DND-41 (cell line): ENCODE measurements around the gene ASIC4.

Experiments
- EZH2 ChIP-seq: IDR thresholded peaks from 3 replicates; pipeline ENCODE4 v1.6.1; 2012; ENCODE audit warnings: borderline replicate concordance, low read depth, mild to moderate bottlenecking, moderate library complexity, low read length, inconsistent platforms; ENCODE audit not compliant: severe bottlenecking
- TF ChIP-seq, protein P1 (sequence below): IDR thresholded peaks from 2 replicates; pipeline ENCODE4 v1.5.1; 2012; ENCODE audit warnings: borderline replicate concordance, low read length, moderate library complexity, mild to moderate bottlenecking; ENCODE audit not compliant: poor library complexity, severe bottlenecking; ENCODE audit errors: extremely low read depth

DNA sequence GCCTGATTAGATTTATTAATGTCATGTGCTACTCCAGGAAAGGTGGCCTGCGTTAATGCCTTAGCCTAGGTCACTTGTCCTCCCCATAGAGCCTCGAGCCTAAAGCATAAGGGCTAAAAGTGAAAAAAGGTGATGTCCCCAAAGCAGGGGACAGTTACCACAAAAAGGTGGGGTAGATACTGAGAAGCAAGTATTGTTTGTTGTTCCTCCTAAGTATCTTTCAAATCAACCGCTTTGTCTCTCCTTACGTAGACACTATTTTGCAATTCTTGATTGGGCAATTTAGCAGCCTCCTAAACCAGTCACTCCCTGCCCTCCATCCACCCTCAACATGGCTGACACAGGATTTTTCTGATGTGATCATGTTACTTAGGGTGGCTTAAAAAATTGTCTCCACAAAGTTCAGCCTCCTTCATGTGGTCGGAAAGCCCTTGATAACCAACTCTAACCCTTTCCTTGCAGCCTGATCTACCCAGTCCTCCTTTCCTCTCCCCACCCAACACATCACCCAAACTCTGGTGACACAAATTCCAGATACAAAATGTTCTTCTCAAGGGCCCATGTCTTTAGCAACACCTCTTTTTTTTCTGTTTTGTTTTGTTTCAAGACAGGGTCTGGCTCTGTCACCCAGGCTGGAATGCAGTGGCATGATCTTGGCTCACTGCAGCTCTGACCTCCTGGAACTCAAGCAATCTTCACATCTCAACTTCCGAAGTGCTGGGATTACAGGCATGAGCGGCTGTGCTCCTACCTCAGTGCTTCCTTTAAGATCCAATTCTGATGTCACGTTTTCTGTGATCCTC, 64.7 kb downstream of the ASIC4 start:
- TF ChIP-seq, protein P1, sequence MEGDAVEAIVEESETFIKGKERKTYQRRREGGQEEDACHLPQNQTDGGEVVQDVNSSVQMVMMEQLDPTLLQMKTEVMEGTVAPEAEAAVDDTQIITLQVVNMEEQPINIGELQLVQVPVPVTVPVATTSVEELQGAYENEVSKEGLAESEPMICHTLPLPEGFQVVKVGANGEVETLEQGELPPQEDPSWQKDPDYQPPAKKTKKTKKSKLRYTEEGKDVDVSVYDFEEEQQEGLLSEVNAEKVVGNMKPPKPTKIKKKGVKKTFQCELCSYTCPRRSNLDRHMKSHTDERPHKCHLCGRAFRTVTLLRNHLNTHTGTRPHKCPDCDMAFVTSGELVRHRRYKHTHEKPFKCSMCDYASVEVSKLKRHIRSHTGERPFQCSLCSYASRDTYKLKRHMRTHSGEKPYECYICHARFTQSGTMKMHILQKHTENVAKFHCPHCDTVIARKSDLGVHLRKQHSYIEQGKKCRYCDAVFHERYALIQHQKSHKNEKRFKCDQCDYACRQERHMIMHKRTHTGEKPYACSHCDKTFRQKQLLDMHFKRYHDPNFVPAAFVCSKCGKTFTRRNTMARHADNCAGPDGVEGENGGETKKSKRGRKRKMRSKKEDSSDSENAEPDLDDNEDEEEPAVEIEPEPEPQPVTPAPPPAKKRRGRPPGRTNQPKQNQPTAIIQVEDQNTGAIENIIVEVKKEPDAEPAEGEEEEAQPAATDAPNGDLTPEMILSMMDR = no peak
- no peak for TF ChIP-seq EZH2
